ENCODE data around the gene SFTPB.
A peak's percentile ranks its signal among the peaks of the same experiment; 100 is the strongest.
"Not testable (repeated sequence)": the region's sequence is repeated elsewhere in the genome, so short reads cannot be mapped to it uniquely, and the experiment has no call there.

SFTPB gene

DNA sequence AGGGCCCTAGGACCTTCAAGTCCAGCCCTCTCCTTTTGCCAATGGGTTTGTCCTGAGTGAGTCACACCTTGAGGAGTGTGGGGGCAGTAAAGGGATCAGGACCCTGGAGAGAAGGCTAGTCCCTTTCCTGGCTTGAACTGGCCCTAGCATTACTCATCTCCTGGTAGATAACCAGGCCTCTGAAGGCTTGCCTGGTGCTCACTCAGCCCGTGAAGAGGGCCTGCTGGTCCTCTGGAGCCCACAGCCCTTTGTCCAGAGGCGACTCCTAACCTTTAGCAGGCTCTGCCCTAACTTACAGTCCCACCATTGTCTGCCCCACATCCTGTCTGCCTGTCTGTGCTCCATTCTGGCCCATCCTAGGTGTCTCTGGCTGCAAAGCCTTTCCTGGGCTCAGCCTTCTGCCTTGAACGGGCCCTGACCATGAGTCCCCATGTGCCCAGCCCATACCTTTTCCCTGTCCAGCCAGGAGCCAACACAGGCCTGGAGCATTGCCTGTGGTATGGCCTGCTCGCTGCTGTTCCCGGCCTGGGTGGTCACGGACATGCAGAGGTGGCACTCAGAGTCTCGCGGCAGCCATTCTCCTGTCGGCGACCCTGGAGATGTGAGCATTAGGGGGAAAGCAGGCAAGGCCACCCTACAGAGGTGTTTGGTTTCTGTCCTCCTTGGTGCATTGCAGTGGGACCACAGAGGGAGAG is 5.0 kb downstream of the SFTPB start:
- no peak for DNase-seq (ENCODE audit: low read depth, low spot score)
- H3K4me3 ChIP-seq (ENCODE audit: low read length) = no peak overlapping the region

DNA sequence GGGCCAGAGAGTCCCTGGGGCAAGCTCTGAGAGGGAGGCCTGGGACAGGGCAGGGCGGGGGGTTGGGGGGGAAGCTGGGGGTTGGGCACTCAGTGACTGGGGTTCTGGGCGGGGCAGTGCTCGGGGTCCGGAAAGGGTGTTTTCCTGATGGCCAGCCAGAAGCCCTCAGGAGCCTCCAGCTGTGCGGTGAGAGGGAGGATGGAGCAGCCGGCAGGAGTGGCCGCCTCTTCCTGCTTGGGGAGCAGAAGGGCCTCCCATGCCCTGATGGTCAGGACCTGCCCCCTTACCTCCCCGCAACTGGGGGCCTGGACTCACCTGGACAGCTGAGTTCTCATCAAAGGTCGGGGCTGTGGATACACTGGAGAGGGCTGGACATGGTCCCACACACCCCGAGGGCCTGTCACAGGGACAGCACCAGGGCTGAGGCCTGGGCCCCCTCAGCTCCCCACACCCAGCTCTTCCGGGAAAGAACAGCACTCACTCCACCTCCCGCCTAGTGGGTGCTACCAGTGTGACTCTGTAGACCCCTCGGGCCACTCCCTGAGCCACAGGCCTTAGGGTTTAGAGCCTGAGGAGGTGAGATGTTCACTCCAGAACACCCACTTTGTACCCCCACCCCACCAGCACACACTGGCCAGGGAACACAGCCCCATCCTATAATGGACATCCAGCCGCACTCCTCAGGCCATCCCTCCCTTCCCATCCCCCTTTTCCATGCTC is 6.7 kb downstream of the SFTPB start:
- H3K4me3 ChIP-seq (ENCODE audit: low read length) = no peak overlapping the region
- DNase-seq (ENCODE audit: low read depth, low spot score) = no peak

DNA sequence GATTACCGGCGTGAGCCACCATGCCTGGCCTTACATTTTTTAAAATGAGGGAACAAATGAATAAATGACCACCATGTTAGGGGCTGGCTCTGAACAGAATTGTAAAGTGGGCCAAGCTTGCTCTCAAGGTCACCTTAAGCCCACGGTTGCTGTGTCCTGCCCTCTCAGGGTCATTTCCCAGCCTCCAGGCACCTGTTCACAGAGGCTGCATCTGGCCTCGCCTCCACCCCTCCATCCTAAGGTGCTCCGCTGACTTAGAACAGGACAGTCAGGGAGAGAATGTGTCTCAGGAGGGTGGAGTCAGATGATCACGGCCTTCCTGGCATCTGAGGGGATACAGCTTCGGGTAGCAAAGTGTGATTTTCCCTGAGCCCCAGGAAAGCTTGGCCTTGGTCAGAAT is 7.3 kb downstream of the SFTPB start:
- no peak for DNase-seq (ENCODE audit: low read depth, low spot score)

DNA sequence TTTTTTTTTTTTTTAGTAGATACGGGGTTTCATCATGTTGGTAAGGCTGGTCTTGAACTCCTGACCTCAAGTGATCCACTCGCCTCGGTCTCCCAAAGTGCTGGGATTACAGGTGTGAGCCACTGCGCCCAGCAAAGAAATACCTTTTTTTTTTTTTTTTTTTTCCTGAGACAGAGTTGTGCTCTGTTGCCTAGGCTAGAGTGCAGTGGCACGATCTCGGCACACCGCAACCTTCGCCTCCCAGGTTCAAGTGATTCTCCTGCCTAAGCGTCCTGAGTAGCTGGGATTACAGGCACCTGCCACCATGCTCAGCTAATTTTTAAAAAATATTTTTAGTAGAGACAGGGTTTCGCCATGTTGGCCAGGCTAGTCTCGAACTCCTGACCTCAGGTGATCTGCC is 7.7 kb downstream of the SFTPB start:
- DNase-seq (ENCODE audit: low read depth, low spot score) = not testable (repeated sequence)

More for the DNA sequence above, 7.3 kb downstream of the SFTPB start:
- H3K4me3 ChIP-seq (ENCODE audit: low read length) = no peak overlapping the region

DNA sequence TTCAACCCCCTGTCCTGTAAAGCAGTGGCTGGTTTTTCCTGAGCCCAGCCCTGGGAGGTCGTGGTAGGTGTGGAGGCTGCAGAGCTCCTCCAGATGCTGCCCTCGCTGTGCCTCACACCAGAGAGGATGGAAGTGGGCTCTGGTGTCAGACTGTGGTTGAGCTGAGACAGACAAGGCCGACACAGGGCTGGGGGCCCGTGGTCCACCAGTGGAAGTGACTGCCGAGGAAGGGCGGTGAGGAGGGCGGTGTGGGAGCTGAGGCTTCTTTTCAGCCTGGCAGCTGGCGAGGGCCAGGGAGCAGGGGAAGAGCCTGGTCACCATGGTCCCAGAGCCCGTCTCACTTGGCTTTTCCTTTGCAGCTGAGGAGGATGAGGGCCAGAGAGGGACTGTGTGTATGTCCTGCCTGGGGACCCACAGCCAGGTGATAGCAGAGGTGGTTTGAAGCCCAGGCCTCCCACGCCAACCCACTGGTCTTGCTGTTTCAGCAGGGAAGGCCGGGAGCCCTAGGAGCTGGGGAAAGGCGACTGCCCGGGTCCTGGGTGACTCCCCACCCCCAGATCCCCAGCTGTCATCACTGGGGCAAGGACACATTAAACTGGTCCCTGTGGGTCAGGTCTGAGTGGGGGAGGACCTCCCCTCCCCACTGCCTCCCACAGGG is 8.5 kb downstream of the SFTPB start:
- H3K4me3 ChIP-seq (ENCODE audit: low read length) = no peak overlapping the region
- DNase-seq (ENCODE audit: low read depth, low spot score) = no peak

More for the DNA sequence above, 7.7 kb downstream of the SFTPB start:
- not testable (repeated sequence) for H3K4me3 ChIP-seq (ENCODE audit: low read length)

DNA sequence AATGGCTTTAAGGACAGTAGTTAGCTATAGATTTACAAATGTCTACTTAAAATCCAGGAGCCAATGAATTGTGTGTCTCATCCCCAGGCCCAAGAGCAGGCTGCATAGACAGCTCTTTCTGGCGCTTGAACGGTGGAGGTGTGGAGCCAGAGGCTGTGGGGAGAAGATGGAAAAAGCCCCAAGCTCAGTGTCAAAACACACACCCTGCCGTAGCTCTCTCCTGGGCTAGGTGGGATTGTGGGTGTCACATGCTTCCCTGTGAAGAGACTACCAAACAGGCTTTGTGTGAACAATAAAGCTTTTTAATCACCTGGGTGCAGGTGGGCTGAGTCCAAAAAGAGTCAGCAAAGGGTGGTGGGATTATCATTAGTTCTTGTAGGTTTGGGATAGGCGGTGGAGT is 10.6 kb downstream of the SFTPB start:
- not testable (repeated sequence) for H3K4me3 ChIP-seq (ENCODE audit: low read length); DNase-seq (ENCODE audit: low read depth, low spot score)

DNA sequence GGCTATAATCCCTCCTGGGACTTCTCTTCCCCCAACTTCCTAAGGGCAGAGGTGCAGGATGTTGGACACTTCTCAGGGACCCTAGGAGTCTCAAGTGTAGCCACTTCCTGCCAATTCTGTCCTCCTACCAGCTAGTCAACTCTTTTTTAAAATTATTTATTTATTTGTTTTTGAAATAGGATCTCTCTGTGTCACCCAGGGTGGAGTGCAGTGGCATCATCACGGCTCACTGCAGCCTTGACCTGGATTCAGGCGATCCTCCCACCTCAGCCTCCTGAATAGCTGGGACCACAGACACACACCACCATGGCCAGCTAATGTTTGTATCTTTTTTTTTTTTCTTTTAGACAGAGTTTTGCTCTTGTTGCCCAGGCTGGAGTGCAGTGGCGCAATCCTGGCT is 11.5 kb downstream of the SFTPB start:
- H3K4me3 ChIP-seq (ENCODE audit: low read length) = no peak overlapping the region
- no peak for DNase-seq (ENCODE audit: low read depth, low spot score)

DNA sequence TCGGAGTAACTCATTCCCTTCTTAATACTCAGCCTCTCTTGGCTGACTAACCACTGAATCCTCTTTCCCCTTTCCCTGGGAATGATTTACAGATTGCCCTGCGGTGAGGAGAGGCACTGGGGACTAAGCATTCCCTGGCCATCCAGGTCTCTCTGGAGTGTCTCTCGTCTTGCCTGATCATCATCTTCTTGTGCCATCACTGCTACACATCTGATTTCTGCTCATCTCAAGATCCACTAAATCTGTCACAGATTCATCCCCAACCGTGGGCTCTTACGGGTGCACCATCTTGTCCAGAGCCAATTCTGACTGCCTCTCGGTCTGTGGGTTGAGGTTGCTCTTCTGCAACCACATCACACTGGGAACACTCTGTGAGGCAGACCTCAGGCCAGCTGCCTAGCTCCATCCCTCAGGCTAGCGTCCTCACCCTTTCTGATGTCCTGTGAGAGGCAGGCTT is 12.0 kb downstream of the SFTPB start:
- no peak for DNase-seq (ENCODE audit: low read depth, low spot score)
- no peak overlapping the region for H3K4me3 ChIP-seq (ENCODE audit: low read length)

DNA sequence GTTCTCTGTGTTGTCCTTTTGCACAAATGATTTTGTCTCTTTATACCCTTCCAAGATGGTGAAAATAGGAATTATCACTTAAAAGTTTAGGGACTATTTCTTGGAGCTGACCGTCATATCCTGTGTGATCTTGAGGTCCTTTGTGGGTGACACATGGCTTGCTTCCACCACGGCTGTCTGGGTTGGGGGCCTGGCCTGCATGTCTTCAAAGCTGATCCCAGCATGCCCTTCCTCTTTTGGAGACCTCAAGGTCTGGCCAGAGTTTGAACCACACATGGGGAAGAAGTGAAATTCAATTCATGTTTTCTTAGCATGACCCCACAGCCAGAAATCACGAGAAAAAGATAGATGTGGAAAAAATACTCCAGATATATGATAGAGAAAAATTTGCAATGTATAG is 14.0 kb downstream of the SFTPB start:
- no peak for DNase-seq (ENCODE audit: low read depth, low spot score)
- H3K4me3 ChIP-seq (ENCODE audit: low read length) = no peak overlapping the region

DNA sequence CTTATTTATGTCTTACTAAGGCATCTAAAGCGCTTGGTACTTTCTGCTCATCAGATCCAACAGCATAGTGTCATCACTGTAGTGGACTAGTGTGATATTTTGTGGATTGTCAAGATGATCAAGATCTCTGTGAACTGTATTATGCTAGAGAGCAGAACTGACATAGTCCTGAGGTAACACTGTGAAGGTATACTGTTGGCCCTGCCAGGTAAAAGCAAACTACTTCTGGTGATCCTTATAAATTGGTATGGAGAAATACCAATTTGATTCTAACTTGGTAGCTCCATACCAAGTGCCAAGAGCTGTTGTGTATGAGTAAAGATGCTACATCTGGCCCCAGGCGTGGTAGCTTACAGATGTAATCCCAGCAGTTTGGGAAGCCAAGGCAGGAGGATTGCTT is 15.9 kb downstream of the SFTPB start:
- DNase-seq (ENCODE audit: low read depth, low spot score) = no peak

DNA sequence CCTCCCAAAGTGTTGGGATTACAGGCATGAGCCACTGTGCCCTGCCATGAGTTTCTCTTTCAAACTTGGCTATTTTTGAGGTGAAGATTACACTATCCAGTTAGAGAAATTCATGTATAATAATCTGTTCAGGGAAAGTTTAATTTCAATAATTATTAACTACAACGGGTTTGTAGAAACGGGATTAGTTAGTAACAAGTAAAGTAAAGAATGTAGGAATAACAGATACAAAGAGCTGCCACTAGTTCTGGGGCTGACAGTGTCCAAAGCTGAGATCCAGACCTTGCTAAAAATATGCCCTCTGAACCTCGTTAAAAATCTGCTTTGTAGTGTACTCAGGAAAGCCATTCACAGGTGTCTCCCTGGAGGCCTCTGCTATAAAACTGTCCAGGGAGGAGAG is 16.9 kb downstream of the SFTPB start:
- DNase-seq (ENCODE audit: low read depth, low spot score) = no peak

More for the DNA sequence above, 15.9 kb downstream of the SFTPB start:
- no peak overlapping the region for H3K4me3 ChIP-seq (ENCODE audit: low read length)

DNA sequence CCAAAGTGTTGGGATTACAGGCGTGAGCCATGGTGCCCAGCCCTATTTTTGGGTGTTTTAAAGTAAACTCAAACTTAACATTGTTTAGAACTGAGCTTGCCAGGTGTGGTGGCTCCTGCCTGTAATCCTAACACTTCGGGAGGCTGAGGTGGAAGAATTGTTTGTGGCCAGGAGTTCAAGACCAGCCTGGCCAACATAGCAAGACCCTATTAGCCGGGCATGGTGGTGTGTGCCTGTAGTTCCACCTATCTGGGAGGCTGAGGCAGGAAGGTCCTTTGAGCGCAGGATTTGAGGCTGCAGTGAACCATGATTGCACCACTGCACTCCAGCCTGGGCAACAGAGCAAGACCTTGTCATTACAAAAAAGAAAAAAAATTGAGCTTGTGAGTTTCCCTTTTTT is 17.5 kb downstream of the SFTPB start:
- no peak overlapping the region for H3K4me3 ChIP-seq (ENCODE audit: low read length)
- no peak for DNase-seq (ENCODE audit: low read depth, low spot score)

More for the DNA sequence above, 16.9 kb downstream of the SFTPB start:
- H3K4me3 ChIP-seq (ENCODE audit: low read length) = no peak overlapping the region

DNA sequence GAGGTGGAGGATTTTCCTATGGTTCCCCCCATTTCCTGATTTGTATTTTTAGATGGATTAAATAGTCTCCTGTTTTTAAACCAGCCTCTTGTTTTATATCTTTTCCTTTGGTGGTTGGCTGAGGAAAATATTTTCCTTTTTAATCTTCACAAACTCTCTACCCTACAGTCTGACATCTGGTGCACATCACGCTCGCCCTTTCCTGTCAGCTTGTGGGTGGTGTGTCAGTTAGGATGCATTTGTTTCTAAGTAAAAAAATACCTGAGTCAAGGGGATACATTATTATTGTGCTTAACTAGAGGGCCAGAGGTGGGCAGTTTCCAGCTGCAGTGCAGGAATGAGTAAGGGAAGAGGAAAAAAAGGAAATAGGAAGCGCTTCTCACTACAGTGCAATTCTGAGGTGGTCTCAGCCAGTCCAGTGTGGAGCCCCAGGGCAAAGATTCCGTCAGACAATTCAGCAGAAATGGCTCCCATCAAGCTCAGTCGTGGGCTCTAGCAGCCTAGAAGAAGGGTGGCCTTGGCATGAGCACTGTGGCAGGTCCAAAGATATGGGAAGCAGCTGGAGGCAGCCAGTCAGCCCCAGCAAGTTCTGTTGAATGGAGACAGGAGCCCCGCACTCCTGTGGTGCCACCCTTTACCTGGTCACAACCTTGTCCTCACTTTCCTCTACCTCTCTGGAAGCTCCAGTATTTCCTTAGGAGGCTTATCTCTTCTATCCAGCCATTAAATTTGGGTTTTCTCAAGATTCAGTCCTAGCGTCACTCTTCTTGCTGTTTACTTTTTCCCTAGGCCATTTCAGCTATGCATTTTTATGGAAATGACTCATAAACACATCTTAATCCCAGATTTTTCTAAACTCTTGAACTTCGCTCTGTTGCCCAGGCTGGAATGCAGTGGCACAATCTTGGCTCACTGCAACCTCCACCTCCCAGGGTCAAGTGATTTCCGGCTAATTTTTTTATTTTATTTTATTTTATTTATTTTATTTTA is 18.5 kb downstream of the SFTPB start:
- no peak overlapping the region for H3K4me3 ChIP-seq (ENCODE audit: low read length)
- no peak for DNase-seq (ENCODE audit: low read depth, low spot score)

DNA sequence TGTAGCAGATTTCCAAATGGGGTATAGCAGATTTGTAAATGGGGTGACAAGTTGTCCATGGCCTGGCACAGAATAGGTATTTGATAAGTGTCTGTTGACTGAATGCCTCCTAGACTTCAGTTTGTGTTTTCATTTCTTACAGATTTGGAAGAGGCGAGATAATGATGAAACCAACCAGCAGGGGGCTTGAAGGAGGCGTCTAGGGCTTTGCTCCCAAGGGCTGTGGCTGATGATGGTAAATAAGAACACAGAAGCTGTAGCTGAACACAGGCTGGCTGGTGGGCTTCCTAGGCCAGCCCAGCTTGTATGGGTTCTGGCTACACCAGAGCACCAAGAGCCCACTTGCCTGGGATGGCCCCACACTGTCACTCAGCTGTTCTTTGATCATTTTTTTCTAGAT is 19.4 kb downstream of the SFTPB start:
- no peak overlapping the region for H3K4me3 ChIP-seq (ENCODE audit: low read length)
- DNase-seq (ENCODE audit: low read depth, low spot score) = peak; percentile 50

DNA sequence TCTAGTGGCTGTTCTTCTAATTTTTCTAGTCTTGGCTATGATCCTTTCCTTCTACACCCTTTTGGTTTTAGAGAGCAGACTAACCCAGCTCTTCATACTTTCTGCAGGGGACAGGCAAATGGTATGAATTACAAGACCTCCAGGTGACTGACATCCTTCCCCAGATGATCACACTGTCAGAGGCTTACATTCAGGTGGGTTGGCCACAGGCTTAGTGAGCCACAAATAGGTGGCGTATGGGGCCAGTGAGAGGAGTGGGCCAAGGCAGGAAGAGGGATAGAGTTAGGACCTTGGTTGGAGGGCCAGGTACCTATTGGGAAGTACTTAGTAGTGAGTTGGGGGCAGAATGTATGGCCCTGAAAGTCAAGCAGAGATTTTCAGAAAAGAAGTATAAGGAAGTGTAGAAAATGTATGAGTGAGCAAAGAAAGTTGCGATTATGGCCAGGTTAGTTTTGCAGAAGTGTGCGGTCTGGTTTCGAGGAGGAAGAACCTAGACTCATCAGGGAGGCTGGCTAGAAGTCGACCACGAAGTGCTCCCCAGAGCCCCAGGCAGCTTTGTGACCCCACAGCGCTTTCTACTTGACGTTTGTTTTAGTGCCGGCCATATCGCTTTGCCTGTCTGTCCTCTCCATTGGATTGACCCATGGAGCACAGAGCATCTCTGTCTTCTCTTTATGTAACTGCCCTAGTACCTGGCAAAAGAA is 20.0 kb downstream of the SFTPB start:
- DNase-seq (ENCODE audit: low read depth, low spot score) = no peak
- no peak overlapping the region for H3K4me3 ChIP-seq (ENCODE audit: low read length)

DNA sequence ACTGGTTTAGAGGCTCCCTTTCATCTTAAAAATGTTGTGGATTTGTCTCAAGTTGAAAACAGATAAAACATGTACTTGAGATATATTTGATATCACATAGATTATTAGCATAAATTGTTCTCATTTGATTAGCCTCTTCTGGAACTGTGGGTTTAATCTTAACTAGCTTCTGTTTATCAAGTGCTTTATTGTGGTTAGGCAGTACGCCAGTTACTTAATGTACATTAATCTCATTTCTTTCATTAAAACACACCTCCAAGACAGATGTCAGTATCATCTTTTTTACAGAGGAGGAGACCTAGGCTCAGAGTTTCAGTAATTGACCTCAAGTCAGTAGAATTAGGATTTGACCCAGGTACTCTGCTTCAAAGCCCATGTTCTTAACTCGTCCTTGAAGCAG is 21.8 kb downstream of the SFTPB start:
- H3K4me3 ChIP-seq (ENCODE audit: low read length) = no peak overlapping the region
- DNase-seq (ENCODE audit: low read depth, low spot score) = no peak

DNA sequence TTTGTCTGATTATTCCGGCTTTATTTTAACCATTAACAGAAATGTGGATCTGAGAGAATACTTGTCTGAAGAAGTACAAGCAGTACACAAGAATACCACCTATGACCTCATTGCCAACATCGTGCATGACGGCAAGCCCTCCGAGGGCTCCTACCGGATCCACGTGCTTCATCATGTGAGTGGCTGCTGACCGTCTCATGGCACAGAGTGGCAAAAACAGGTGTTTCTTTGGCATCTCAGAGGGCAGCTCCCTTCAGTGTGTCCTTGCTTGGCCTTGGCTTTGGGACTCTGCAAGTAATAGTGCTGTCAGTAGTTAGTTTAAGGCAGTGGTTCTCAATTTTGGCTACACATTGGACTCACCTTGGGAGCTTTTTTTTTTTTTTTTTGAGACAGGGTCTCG is 23.1 kb downstream of the SFTPB start:
- no peak overlapping the region for H3K4me3 ChIP-seq (ENCODE audit: low read length)
- DNase-seq (ENCODE audit: low read depth, low spot score) = no peak

DNA sequence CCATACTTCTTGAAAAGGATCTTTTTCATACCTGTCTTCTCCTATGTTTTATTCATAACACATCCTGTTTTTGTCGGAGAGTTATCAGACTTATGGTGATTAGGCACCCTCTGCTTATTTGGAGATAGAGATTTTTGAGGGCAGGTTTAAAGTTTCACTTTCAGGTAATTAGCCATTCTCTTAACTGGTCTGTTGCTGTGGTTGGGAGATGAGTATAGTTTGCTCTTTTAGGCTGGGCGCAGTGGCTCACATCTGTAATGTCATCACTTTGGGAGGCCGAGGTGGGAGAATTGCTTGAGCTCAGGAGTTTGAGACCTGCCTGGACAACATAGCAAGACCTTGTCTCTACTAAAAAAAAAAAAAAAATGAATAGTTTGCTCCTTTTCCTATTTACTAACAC is 25.3 kb downstream of the SFTPB start:
- H3K4me3 ChIP-seq (ENCODE audit: low read length) = no peak overlapping the region
- no peak for DNase-seq (ENCODE audit: low read depth, low spot score)

DNA sequence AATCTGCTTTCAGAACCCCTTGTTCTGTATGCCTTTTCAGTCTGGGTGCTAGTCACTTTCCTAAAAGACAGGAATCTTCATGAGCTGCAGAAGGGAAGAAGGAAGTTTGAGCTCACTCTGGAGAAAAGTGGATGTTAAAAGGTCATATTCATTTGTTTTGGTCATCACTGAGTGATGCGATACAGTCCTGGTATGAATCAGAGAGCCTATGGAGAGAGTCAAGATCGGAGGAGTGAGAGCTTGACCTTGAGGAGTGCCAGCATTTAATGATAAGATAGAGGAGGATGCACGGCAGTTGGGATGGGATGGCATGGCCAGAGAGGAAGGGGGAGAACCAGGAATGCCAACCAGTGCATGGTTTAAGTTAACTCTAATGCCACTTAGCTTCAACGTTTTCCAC is 32.4 kb downstream of the SFTPB start:
- H3K4me3 ChIP-seq (ENCODE audit: low read length) = no peak overlapping the region
- DNase-seq (ENCODE audit: low read depth, low spot score) = no peak

Measured in Jurkat, Clone E6-1 (cell line).